GM12878 (cell line): ENCODE results near the gene SYCP3.

Experiments
- CBFB ChIP-seq: IDR thresholded peaks from 2 replicates; pipeline ENCODE4 v1.6.1; 2016; ENCODE audit warnings: antibody characterized with exemption, low read depth
- EZH2 ChIP-seq: IDR thresholded peaks from 2 replicates; pipeline ENCODE4 v1.6.1; 2012; ENCODE audit warnings: low read depth, mild to moderate bottlenecking, control low read depth, inconsistent platforms, low read length, borderline replicate concordance; ENCODE audit not compliant: control insufficient read depth
- HDAC2 ChIP-seq: fragments of 200-600 bp; sonication (generic); IDR thresholded peaks from 2 replicates; pipeline ENCODE4 v1.6.1; 2017
- IKZF1 ChIP-seq: fragments of 450-650 bp; conservative IDR thresholded peaks from 2 replicates; pipeline ENCODE4 v1.6.1; 2017; ENCODE audit warnings: antibody characterized with exemption, mild to moderate bottlenecking
- PBX3 ChIP-seq: IDR thresholded peaks from 2 replicates; pipeline ENCODE4 v1.6.1; 2011; ENCODE audit warnings: mild to moderate bottlenecking, low read depth, low read length, moderate library complexity; ENCODE audit not compliant: insufficient replicate concordance
- POLR2AphosphoS2 ChIP-seq: IDR thresholded peaks from 2 replicates; pipeline ENCODE4 v1.6.1; 2011; ENCODE audit warnings: low read depth, mild to moderate bottlenecking, low read length, improper control_type of control experiment, moderate library complexity
- RCOR1 ChIP-seq: conservative IDR thresholded peaks from 2 replicates; pipeline ENCODE4 v1.6.1; 2012; ENCODE audit warnings: low read depth, low read length, improper control_type of control experiment
- RFX5 ChIP-seq: IDR thresholded peaks from 2 replicates; pipeline ENCODE4 v1.6.1; 2011; ENCODE audit warnings: low read depth, low read length, improper control_type of control experiment
- YY1 ChIP-seq: IDR thresholded peaks from 2 replicates; pipeline ENCODE4 v1.6.1; 2011; ENCODE audit warnings: low read depth, mild to moderate bottlenecking, low read length
- ZBED1 ChIP-seq: IDR thresholded peaks from 2 replicates; pipeline ENCODE4 v1.6.1; 2016; ENCODE audit warnings: borderline replicate concordance
- TF ChIP-seq, protein P1 (sequence below), 3 experiments: IDR thresholded peaks in 2 of 3; conservative IDR thresholded peaks in 1 of 3; 2 replicates each; pipeline ENCODE4 v1.5.1; 2011; ENCODE audit warnings: low read depth in 3 of 3, low read length in 3 of 3, mild to moderate bottlenecking in 3 of 3, control low read depth in 2 of 3, moderate library complexity in 2 of 3, inconsistent platforms in 1 of 3, mixed read lengths in 1 of 3; ENCODE audit not compliant: control insufficient read depth in 2 of 3, insufficient read depth in 1 of 3; ENCODE audit errors: extremely low read depth in 1 of 3

DNA sequence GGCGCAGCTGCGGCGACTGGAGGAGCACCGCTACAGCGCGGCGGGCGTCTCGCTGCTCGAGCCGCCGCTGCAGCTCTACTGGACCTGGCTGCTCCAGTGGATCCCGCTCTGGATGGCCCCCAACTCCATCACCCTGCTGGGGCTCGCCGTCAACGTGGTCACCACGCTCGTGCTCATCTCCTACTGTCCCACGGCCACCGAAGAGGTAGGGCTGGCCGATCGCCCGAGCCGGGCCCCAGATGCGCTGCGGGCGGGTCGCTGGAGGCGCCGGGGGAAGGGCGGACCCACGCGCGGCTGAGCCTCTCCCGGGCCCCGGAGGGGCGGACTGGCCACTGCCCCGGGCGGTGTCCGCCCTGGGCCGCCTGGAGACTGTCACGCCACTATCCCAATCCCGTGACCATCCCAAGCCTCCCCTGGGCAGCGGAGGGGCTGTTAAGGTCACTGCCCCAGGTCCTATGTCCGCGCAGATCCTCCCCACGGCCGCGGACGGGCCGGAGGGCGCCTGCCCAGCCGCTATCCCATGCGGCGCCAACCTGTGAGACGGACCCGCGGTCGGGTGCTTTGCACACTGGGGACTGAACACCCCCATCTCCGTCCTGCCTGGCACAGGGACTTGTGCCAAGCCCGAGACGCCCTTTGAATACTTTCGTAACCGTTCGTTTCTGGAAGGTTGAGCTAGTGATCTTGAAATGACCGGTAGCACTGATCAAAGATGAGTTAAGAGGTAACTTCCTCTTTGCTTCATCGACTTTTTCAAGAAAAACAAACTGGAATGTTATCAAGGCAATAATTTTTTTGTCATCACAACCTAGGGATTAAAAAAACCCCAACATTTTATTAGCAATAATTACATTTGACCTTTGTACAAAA is 41.1 kb downstream of the SYCP3 start:
- TF ChIP-seq IKZF1 (peak; percentile 52), RCOR1 (no peak), PBX3 (no peak), HDAC2 (no peak), ZBED1 (no peak), YY1 (no peak), RFX5 (no peak), CBFB (no peak), POLR2AphosphoS2 (no peak), EZH2 (no peak)
- TF ChIP-seq, protein P1, sequence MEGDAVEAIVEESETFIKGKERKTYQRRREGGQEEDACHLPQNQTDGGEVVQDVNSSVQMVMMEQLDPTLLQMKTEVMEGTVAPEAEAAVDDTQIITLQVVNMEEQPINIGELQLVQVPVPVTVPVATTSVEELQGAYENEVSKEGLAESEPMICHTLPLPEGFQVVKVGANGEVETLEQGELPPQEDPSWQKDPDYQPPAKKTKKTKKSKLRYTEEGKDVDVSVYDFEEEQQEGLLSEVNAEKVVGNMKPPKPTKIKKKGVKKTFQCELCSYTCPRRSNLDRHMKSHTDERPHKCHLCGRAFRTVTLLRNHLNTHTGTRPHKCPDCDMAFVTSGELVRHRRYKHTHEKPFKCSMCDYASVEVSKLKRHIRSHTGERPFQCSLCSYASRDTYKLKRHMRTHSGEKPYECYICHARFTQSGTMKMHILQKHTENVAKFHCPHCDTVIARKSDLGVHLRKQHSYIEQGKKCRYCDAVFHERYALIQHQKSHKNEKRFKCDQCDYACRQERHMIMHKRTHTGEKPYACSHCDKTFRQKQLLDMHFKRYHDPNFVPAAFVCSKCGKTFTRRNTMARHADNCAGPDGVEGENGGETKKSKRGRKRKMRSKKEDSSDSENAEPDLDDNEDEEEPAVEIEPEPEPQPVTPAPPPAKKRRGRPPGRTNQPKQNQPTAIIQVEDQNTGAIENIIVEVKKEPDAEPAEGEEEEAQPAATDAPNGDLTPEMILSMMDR (IDR thresholded peaks at IDR 0.05 in 2 of 3, conservative IDR thresholded peaks at IDR 0.05 in 1 of 3; ENCODE audit: control insufficient read depth in 2 of 3, extremely low read depth in 1 of 3, insufficient read depth in 1 of 3, low read depth in 3 of 3, low read length in 3 of 3), result no peak
